Dermis microvascular lymphatic vessel endothelial cell (primary cell): ENCODE data around the gene OBSL1. TPM values are rescaled to one million over a fixed set of nuclear protein-coding genes. Genes with fewer than 3 reads are reported as not detected.

Experiments used
- DNase-seq, 2 donors: peaks; one replicate each; pipeline versions ENCODE4 v3.0.0 to v3.0.0-alpha.2; 2010; ENCODE audit warnings: low read depth in 2 of 2
- total RNA-seq: library from RNA; depleted of rRNA; stranded (reverse); fragments of >200 nt; gene quantifications from 2 replicates; pipeline ENCODE4 v1.2.1, GENCODE V29; 2014

OBSL1 gene
- total RNA-seq, 1 donor from 2014 or later: 17.2 TPM

- no peak for DNase-seq
These were observed 3.5 kb downstream of the OBSL1 start for GRCh38 chr2:219567791-219568361.

GRCh38 chr2:219567131-219567530 lies 4.2 kb downstream of the OBSL1 start:
- no peak for DNase-seq

- DNase-seq: no peak
These were observed 4.7 kb downstream of the OBSL1 start for GRCh38 chr2:219566640-219567039.

GRCh38 chr2:219565130-219566080 lies 5.9 kb downstream of the OBSL1 start:
- DNase-seq: no peak

GRCh38 chr2:219563271-219563928 lies 7.9 kb downstream of the OBSL1 start:
- DNase-seq: no peak

GRCh38 chr2:219562049-219563020 lies 9.0 kb downstream of the OBSL1 start:
- no peak for DNase-seq

GRCh38 chr2:219561179-219562048 lies 9.9 kb downstream of the OBSL1 start:
- no peak for DNase-seq

- no peak for DNase-seq
These were observed 10.5 kb downstream of the OBSL1 start for GRCh38 chr2:219560893-219561178.

GRCh38 chr2:219560037-219560892 lies 11.1 kb downstream of the OBSL1 start:
- no peak for DNase-seq

- DNase-seq: no peak
These were observed 12.0 kb downstream of the OBSL1 start for GRCh38 chr2:219559156-219559915.

GRCh38 chr2:219557791-219558785 lies 13.3 kb downstream of the OBSL1 start:
- no peak for DNase-seq

- no peak for DNase-seq
These were observed 14.0 kb downstream of the OBSL1 start for GRCh38 chr2:219557320-219557719.

GRCh38 chr2:219556413-219556812 lies 14.9 kb downstream of the OBSL1 start:
- no peak for DNase-seq

GRCh38 chr2:219555956-219556355 lies 15.4 kb downstream of the OBSL1 start:
- DNase-seq: no peak

GRCh38 chr2:219554350-219554749 lies 17.0 kb downstream of the OBSL1 start:
- DNase-seq: no peak

- DNase-seq: no peak
These were observed 17.8 kb downstream of the OBSL1 start for GRCh38 chr2:219553463-219553963.

- no peak for DNase-seq
These were observed 18.2 kb downstream of the OBSL1 start for GRCh38 chr2:219553168-219553417.
